GM18508 (cell line): ENCODE measurements around the gene TMEM239.
"Not testable (repeated sequence)": the region's sequence is repeated elsewhere in the genome, so short reads cannot be mapped to it uniquely, and the experiment has no call there.

ENCODE experiments used
- ATAC-seq: cut with Tn5 transposase; IDR thresholded peaks from one replicate; pipeline ENCODE4 v1.9.1; 2021; ENCODE audit warnings: moderate number of reproducible peaks; ENCODE audit not compliant: insufficient read depth, unreplicated experiment

The TMEM239 gene

GRCh38 chr20:2799271-2799670, 16.9 kb upstream of the TMEM239 start:
- ATAC-seq, result no peak

- no peak for ATAC-seq
These were observed 16.3 kb upstream of the TMEM239 start for GRCh38 chr20:2799688-2800520.

- ATAC-seq, result no peak
These were observed 15.5 kb upstream of the TMEM239 start, which contains the start of gene CPXM1 for GRCh38 chr20:2800521-2801285. Gene CPXM1, minus strand, starts transcription at chr20:2800627. Its CDS starts 55 bp downstream, at chr20:2800572.

- no peak for ATAC-seq
These were observed 14.9 kb upstream of the TMEM239 start for GRCh38 chr20:2801286-2801728.

GRCh38 chr20:2804041-2804828, 11.9 kb upstream of the TMEM239 start:
- ATAC-seq, result no peak

- ATAC-seq, result no peak
These were observed 11.1 kb upstream of the TMEM239 start for GRCh38 chr20:2804852-2805688.

- ATAC-seq, result no peak
These were observed 10.3 kb upstream of the TMEM239 start for GRCh38 chr20:2805689-2806350.

GRCh38 chr20:2806351-2806701, 9.8 kb upstream of the TMEM239 start:
- no peak for ATAC-seq

- no peak for ATAC-seq
These were observed 9.1 kb upstream of the TMEM239 start for GRCh38 chr20:2807019-2807418.

GRCh38 chr20:2807929-2808328, 8.2 kb upstream of the TMEM239 start:
- ATAC-seq, result not testable (repeated sequence)

- no peak for ATAC-seq
These were observed 6.5 kb upstream of the TMEM239 start for GRCh38 chr20:2809690-2810089.

GRCh38 chr20:2812189-2812588, 4.0 kb upstream of the TMEM239 start:
- ATAC-seq, result no peak

GRCh38 chr20:2814076-2814475, 2.1 kb upstream of the TMEM239 start:
- no peak for ATAC-seq

- no peak for ATAC-seq
These were observed 1.5 kb upstream of the TMEM239 start, which contains the start of gene C20orf141 for GRCh38 chr20:2814587-2815051. Gene C20orf141, plus strand, starts transcription at chr20:2814987. Its CDS starts 198 bp downstream, at chr20:2815185.

- no peak for ATAC-seq
These were observed 793 bp upstream of the TMEM239 start for GRCh38 chr20:2815242-2815900.

- ATAC-seq, result no peak
These were observed 598 bp downstream of the TMEM239 start for GRCh38 chr20:2816583-2817340.

- no peak for ATAC-seq
These were observed 1.2 kb downstream of the TMEM239 start for GRCh38 chr20:2817341-2817726.
